Cardiac muscle cell (in vitro differentiated cells and primary cell): ENCODE data around the gene ZG16B. TPM values are rescaled to one million over a fixed set of nuclear protein-coding genes. Genes with fewer than 3 reads are reported as not detected.

ENCODE experiments used
- DNase-seq, 2 donors: peaks; one replicate each; pipeline versions ENCODE4 v3.0.0 to v3.0.0-alpha.2; 2010 to 2017; ENCODE audit warnings: low read depth in 1 of 2, low spot score in 1 of 2
- H3K27ac ChIP-seq: fragments of 200-600 bp; sonication (generic); 2 replicates; pipeline ENCODE4 v1.5.1; 2016
- H3K27me3 ChIP-seq: fragments of 200-600 bp; sonication (generic); 2 replicates; pipeline ENCODE4 v1.6.0; 2016; ENCODE audit warnings: control low read depth
- H3K36me3 ChIP-seq: fragments of 200-600 bp; sonication (generic); 2 replicates; pipeline ENCODE4 v1.5.1; 2016; ENCODE audit warnings: control low read depth
- H3K4me1 ChIP-seq: fragments of 200-600 bp; sonication (generic); 2 replicates; pipeline ENCODE4 v1.8.1; 2017; ENCODE audit warnings: low read depth, mild to moderate bottlenecking, mixed run types
- H3K4me3 ChIP-seq: fragments of 200-600 bp; sonication (generic); 2 replicates; pipeline ENCODE4 v1.5.1; 2016; ENCODE audit warnings: mild to moderate bottlenecking
- H3K9me3 ChIP-seq: fragments of 200-600 bp; sonication (generic); 2 replicates; pipeline ENCODE4 v1.5.1; 2017; ENCODE audit warnings: low read depth, mild to moderate bottlenecking, control low read depth
- CTCF ChIP-seq: IDR thresholded peaks from 2 replicates; pipeline ENCODE4 v1.5.1; 2012; ENCODE audit warnings: low read depth, mild to moderate bottlenecking, low read length
- polyA plus RNA-seq: library from polyadenylated mRNA; unstranded; fragments of >200 nt; fragmentation: Nextera tagmentation; extraction: Ambion mirVana; gene quantifications from 2 replicates; pipeline ENCODE4 v1.2.1, GENCODE V29; 2016
- total RNA-seq: library from RNA; depleted of rRNA; stranded (reverse); fragments of >200 nt; gene quantifications from 2 replicates; pipeline ENCODE4 v1.2.3, GENCODE V29; 2016

Gene ZG16B
- total and polyA plus RNA-seq, 2 experiments from 2014 or later = not detected

DNA sequence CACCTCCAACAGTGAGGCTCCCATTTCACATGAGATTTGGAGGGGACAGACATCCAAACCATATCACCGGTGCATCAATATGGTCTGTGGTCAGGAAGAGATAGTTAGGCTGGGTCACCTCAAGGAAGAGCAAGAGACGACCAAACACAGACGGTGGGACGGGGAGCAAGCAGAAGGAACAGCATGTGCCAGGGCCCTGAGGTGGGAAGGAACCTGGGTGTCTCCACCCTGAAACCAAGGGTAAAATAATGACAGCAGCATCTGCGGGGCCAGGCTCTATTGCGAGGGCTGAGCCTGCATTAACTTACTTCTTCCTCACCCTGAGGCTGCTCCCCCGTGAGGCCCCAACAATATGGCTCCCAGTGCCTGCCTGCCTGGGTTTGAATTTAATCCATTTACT lies 21.9 kb upstream of the ZG16B start:
- DNase-seq = no peak
- no peak overlapping the region for H3K4me3 ChIP-seq
- TF ChIP-seq CTCF = no peak

DNA sequence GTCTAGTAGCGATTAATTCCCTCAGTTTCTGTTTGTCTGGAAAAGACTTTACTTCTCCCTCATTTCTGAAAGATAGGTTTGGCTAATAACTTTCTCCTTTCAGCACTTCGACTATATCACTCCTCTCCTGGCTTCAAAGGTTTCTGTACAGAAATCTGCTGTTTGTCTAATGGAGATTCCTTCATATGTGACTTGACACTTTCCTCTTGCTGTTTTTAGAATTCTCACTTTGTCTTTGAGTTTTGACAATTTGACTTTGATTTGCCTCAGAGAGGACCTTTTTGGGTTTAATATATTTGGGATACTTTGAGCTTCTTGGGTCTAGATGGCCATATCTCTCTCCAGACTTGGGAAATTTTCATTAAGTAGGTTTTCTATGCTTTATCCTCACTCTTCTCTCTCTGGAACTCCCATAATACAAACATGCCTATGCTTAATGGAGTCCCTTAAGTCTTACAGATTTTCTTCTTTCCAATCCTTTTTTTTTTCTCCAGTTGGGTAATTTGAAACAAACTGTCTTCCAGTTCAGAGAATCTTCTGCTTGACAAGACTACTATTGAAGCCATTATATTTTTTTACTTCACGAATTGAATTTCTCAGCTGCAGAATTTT lies 20.8 kb upstream of the ZG16B start:
- TF ChIP-seq CTCF = no peak
- Histone ChIP-seq H3K4me1 (no peaks in the 10 kb centered on the region), H3K27me3 (peaks cover 8% of the 10 kb centered on the region), H3K27ac (no peak overlapping the region), H3K36me3 (no peaks in the 10 kb centered on the region), H3K9me3 (no peaks in the 10 kb centered on the region), H3K4me3 (no peak overlapping the region)
- no peak for DNase-seq

More for the DNA sequence above, 21.9 kb upstream of the ZG16B start:
- no peaks in the 10 kb centered on the region for H3K36me3 ChIP-seq
- H3K27ac ChIP-seq = no peak overlapping the region
- H3K4me1 ChIP-seq = no peaks in the 10 kb centered on the region
- H3K27me3 ChIP-seq = peaks cover 8% of the 10 kb centered on the region
- H3K9me3 ChIP-seq = no peaks in the 10 kb centered on the region

GRCh38 chr16:2810651-2811050 lies 19.5 kb upstream of the ZG16B start:
- no peak for TF ChIP-seq CTCF
- Histone ChIP-seq H3K4me1 (no peaks in the 10 kb centered on the region), H3K36me3 (no peaks in the 10 kb centered on the region), H3K4me3 (no peak overlapping the region), H3K9me3 (no peaks in the 10 kb centered on the region), H3K27me3 (peaks cover 5% of the 10 kb centered on the region), H3K27ac (no peak overlapping the region)
- no peak for DNase-seq

DNA sequence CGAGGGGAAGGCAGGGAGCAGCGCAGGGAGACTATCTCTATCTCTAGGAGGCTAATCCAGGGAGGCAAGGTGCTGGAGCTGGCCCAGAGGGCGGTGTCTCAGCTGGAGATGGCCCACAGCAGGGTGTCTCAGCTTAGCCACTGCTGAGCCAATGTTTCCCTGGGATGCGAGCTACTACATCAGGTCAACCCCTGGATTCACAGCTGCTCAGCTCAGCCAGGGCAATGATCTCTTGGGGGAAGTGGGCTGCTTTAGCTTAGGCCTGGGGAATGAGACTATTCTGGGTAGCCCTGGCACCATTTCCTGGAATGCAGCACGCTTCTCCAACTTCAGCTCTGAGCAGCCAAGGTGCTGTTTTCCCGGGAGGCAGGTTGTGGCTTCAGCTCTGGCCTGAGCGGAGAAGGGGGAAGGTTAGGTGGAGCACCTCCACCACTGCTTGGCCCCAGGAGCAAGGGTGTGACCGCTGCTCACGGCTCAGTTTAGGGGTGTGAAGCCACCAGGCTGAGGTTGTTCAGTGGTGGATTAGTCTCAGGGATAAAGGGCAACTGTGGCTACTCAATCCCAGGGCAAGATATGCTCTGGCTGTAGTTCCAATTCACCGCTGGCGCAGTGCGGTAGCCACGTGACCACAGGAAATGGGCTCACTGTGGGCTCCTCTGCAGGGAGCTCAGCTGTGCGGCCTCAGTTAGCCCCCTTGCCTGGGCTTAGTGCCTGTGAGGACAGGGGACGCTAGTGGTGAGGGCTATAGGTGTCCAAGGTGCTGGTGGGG lies 18.2 kb upstream of the ZG16B start:
- no peak overlapping the region for H3K27ac ChIP-seq
- TF ChIP-seq CTCF = no peak
- H3K4me3 ChIP-seq = no peak overlapping the region
- no peaks in the 10 kb centered on the region for H3K36me3 ChIP-seq
- H3K4me1 ChIP-seq = no peaks in the 10 kb centered on the region
- DNase-seq = no peak
- no peaks in the 10 kb centered on the region for H3K27me3 ChIP-seq
- no peaks in the 10 kb centered on the region for H3K9me3 ChIP-seq

DNA sequence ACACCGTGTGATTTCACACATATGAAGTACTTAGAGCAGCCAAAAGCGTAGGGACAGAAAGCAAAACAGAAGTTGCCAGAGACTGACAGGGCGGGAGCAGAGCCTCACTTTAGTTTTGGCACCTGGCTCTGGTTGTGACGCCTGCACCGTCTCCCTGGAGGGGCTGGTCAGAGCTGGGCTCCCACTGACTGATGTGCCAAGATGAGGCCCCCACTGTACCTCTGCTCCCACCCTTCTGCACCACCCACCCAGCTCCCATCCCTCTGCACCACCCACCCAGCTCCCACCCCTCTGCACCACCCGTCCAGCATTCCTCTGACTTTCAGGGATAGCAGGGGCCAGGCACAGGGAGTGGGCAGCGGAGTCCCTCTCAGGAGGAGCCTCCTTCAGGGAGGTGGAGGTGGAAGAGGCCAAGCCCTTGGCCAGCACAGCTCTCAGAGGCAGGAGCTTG lies 16.3 kb upstream of the ZG16B start:
- Histone ChIP-seq H3K27ac (no peak overlapping the region), H3K4me1 (no peaks in the 10 kb centered on the region), H3K27me3 (no peaks in the 10 kb centered on the region), H3K9me3 (no peaks in the 10 kb centered on the region), H3K36me3 (no peaks in the 10 kb centered on the region), H3K4me3 (no peak overlapping the region)
- TF ChIP-seq CTCF = no peak
- DNase-seq = no peak
